ENCODE results near the gene PPID. TPM values are rescaled to one million over a fixed set of nuclear protein-coding genes. Genes with fewer than 3 reads are reported as not detected.

Gene PPID
- total RNA-seq (2022; extraction: Qiagen RNA extraction), result 33.1 to 41.5 TPM (median 36.6 TPM) in 5 replicates

DNA sequence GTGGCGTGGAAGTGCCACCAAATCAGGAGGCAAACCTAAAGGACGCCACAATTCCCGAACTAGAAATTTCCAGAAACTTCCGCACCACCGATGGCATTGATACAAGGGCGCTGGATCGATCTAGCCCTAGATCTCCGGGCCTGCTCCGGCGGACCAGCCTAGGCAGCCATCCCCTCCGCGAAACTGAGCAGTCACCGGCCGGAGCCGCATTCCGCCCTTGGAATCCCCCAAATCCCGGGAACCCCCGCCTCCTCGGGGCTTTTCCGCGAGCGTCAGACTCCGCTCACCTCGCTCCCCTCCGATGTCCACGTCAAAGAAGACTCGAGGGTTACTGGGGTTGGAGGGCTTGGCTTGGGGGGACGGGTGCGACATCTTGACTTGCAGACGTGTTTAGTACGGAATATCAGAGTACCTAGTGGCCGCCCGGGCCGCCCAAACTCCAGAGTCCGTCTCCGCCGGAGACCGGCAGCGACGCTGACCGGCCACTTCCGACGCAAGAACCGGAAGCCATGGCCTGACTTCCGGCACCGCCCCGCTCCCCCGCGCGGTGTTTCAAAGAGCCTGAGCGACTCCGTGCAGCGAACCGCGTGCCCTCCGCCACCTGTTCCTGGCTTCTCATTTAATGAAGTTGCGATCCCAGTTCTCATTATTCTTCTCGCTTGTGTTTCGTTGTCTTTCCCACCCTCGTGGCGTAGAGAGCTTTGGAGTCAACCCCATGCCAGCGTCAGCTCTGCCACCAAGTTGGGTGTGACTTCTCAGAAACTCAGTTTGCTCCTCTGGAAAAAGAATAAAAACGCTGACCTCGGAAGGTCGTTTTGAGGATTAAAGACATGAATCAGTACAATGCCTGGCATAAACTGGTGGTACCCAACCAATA is at the start of gene PPID:
Gene PPID (minus strand): TSS at position 480 of the 877 bp plus-strand sequence. CDS start 108 bp downstream, at position 372.

DNA sequence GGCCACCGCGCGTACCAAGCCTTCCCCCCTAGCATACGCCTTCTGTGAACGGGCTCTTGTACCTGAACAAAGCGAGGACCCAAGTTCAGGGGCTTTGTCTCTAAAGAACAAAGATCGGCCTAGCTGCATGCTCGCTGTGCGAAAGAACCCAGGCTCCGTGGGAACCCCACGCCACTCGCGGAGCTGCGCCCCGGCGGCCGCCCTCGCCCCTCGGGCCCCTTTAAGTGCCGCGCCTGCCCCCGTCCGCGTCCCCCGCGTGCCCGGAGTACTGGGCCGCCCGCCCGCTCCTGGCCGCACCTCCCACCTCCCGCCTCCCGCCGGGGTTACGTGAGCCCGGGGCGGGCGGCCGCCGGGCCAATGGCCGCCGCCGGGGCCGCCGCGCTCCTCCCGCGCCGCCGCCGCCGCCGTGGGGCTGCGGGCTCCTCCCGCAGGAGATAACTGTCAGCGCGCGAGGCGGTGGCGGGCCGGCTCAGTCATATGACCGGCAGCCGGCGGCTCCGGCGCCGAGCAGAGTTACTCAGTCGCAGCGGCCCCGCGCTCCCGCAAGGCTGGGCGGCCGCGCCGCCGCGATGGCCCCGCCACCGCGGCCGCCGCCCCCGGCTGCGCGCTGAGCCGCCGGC is 45.5 kb upstream of the PPID start, which contains the start of gene FNIP2:
Gene FNIP2 (plus strand): TSS at position 472 of the 620 bp plus-strand sequence. CDS start 187 bp downstream, outside the sequence.

DNA sequence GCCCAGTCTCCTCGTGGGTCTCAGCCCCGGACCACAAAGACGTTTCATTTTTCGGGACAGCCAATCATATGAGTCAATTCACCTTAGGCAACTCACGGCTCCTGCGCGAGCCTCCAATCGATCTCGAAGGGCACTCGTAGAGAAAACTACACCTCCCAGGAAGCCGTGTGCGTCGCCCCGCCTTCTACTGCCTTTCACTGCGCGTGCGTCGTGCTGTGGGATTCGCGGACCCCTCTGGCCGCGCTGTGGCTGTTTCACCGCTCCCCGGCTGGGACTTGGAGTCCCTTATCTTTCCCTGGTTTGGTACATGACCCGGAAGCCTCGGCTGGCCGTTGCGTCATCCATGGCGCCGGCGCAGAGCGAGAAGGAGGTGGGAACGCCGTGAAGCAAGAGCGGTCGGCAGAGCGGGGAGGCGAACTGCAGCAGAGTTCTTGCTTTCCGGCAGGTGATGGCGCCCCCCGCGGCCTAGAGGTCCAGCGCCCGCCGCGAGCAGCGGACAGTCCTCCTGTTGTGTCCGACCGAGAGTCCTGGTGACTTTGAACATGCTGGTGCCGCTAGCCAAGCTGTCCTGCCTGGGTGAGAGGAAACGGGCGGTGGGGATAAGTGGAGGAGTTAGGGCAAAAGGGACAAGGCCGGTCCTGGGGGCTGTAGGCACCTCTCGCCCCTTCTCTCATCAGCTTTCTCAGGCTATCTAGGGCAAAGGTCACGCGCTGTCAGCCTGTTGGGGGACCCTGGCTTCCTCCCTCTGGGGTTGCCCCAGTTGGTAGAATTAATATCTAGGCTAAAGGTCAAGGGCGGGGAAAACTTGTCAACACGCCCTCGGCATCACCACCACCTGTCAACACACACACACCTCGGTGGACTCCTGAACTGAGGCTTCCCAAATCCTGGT is 51.0 kb downstream of the PPID start, which contains the start of gene ETFDH:
Gene ETFDH (plus strand): TSS at position 382 of the 892 bp plus-strand sequence. CDS start 161 bp downstream, at position 543.

DNA sequence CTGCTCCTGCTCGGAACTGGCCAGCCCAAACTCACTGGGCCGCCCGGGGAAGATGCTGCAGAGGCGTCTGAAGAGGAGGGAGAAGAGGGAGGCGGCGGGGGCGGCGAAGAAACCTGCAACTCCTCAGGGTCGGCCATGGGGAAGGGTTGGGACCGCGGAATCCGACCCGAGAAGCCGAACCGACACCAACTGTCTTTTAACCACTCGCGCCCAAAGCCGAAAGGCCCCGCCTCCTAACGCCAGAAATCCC is 51.6 kb downstream of the PPID start, which contains the start of gene C4orf46:
Gene C4orf46 (minus strand): TSS at position 223 of the 250 bp plus-strand sequence. CDS start 86 bp downstream, at position 137.

Other genes with a start within 250 kb of the PPID start
- not detected in 5 replicates for gene RXFP1, start 201.5 kb downstream of the PPID start, total RNA-seq (2022; extraction: Qiagen RNA extraction)
- gene C4orf46, start 51.5 kb downstream of the PPID start, total RNA-seq (2022; extraction: Qiagen RNA extraction), result 6.9 to 10.5 TPM (median 8.6 TPM) in 5 replicates
- gene ETFDH, start 51.1 kb downstream of the PPID start, total RNA-seq (2022; extraction: Qiagen RNA extraction), result 4.8 to 7.0 TPM (median 6.5 TPM) in 5 replicates
- 5.0 to 10.6 TPM (median 8.0 TPM) in 5 replicates for gene FNIP2, start 45.6 kb upstream of the PPID start, total RNA-seq (2022; extraction: Qiagen RNA extraction)

Data from A549 treated with dexamethasone at 1 μM for 4 hours (cell line).